ENCODE measurements around the gene MMP8. TPM values are rescaled to one million over a fixed set of nuclear protein-coding genes. Genes with fewer than 3 reads are reported as not detected.

MMP8 gene
- polyA plus RNA-seq, 1 donor from 2014 or later, result not detected

DNA sequence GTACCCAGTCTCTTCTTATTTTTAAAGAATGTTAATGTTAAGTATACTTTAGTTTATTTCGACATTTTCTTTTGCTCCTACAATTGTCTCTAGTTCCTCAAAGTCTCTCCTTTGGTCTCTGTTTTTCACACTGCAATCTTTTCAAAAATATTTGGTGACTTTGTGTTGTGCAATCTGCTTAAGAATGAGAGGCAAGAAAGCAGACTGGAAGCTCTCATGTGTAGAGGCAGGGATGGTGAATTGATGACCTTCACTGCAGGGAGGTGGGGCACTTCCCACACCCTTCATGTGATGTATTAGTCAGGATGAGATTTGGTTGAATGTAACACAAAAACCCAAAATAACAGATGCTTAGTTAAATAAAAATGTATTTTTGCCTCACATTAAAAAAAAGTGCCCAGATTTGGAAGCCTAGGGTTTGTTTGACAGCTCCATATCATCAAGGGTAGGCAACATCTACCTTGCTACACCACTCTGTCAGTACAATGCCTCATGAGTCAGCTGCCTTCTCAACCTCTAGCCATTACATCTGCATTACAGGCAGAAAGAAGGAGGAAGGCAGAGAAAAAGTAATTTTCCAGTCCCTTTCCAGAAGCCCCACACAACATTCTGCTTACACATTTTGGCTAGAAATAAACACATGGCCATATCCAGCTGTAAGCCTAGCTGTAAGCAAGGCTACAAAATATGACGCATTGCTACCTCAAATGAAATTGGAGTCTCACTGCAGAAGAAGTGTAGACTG is 15.4 kb downstream of the MMP8 start:
- H3K27ac ChIP-seq (ENCODE audit: low read length), result no peak overlapping the region
- no peaks in the 10 kb centered on the region for H3K27me3 ChIP-seq (ENCODE audit: insufficient read depth, low read depth, low read length)
- no peaks in the 10 kb centered on the region for H3K79me2 ChIP-seq (replicated peaks; ENCODE audit: insufficient read depth, low read length)
- H3K36me3 ChIP-seq (ENCODE audit: insufficient read depth, low read length), result no peaks in the 10 kb centered on the region
- H3K9ac ChIP-seq (ENCODE audit: low read length), result no peak overlapping the region
- no peaks in the 10 kb centered on the region for H3K9me2 ChIP-seq (ENCODE audit: insufficient read depth, low read length)
- no peak for TF ChIP-seq RAD21 (conservative IDR thresholded peaks at IDR 0.05)
- TF ChIP-seq MXI1 (conservative IDR thresholded peaks at IDR 0.05; ENCODE audit: poor library complexity, severe bottlenecking), result no peak
- TF ChIP-seq, protein P1, sequence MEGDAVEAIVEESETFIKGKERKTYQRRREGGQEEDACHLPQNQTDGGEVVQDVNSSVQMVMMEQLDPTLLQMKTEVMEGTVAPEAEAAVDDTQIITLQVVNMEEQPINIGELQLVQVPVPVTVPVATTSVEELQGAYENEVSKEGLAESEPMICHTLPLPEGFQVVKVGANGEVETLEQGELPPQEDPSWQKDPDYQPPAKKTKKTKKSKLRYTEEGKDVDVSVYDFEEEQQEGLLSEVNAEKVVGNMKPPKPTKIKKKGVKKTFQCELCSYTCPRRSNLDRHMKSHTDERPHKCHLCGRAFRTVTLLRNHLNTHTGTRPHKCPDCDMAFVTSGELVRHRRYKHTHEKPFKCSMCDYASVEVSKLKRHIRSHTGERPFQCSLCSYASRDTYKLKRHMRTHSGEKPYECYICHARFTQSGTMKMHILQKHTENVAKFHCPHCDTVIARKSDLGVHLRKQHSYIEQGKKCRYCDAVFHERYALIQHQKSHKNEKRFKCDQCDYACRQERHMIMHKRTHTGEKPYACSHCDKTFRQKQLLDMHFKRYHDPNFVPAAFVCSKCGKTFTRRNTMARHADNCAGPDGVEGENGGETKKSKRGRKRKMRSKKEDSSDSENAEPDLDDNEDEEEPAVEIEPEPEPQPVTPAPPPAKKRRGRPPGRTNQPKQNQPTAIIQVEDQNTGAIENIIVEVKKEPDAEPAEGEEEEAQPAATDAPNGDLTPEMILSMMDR (IDR thresholded peaks at IDR 0.05; ENCODE audit: poor library complexity, severe bottlenecking), result no peak
- TF ChIP-seq TAF1 (IDR thresholded peaks at IDR 0.05; ENCODE audit: low read depth), result no peak
- TF ChIP-seq EP300 (conservative IDR thresholded peaks at IDR 0.05; ENCODE audit: poor library complexity, severe bottlenecking), result no peak
- TF ChIP-seq, protein P2, sequence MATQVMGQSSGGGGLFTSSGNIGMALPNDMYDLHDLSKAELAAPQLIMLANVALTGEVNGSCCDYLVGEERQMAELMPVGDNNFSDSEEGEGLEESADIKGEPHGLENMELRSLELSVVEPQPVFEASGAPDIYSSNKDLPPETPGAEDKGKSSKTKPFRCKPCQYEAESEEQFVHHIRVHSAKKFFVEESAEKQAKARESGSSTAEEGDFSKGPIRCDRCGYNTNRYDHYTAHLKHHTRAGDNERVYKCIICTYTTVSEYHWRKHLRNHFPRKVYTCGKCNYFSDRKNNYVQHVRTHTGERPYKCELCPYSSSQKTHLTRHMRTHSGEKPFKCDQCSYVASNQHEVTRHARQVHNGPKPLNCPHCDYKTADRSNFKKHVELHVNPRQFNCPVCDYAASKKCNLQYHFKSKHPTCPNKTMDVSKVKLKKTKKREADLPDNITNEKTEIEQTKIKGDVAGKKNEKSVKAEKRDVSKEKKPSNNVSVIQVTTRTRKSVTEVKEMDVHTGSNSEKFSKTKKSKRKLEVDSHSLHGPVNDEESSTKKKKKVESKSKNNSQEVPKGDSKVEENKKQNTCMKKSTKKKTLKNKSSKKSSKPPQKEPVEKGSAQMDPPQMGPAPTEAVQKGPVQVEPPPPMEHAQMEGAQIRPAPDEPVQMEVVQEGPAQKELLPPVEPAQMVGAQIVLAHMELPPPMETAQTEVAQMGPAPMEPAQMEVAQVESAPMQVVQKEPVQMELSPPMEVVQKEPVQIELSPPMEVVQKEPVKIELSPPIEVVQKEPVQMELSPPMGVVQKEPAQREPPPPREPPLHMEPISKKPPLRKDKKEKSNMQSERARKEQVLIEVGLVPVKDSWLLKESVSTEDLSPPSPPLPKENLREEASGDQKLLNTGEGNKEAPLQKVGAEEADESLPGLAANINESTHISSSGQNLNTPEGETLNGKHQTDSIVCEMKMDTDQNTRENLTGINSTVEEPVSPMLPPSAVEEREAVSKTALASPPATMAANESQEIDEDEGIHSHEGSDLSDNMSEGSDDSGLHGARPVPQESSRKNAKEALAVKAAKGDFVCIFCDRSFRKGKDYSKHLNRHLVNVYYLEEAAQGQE (IDR thresholded peaks at IDR 0.05; ENCODE audit: borderline replicate concordance), result no peak
- TF ChIP-seq POLR2AphosphoS5 (IDR thresholded peaks at IDR 0.05), result no peak
- TF ChIP-seq SMC3 (conservative IDR thresholded peaks at IDR 0.05; ENCODE audit: poor library complexity), result no peak
- no peak for TF ChIP-seq EZH2 (IDR thresholded peaks at IDR 0.05; ENCODE audit: borderline replicate concordance, insufficient read depth, low read length, poor library complexity, severe bottlenecking)
- no peak overlapping the region for H3K4me3 ChIP-seq (ENCODE audit: low read length)
- no peak overlapping the region for H3K4me2 ChIP-seq (ENCODE audit: low read length)
- no peak overlapping the region for H2AFZ ChIP-seq (ENCODE audit: low read depth, low read length)
- no peaks in the 10 kb centered on the region for H4K20me1 ChIP-seq (ENCODE audit: insufficient read depth)
- H3F3A ChIP-seq (ENCODE audit: insufficient read depth, low read length, poor library complexity, severe bottlenecking), result no peaks in the 10 kb centered on the region
- no peaks in the 10 kb centered on the region for H3K9me3 ChIP-seq (ENCODE audit: low read length)

DNA sequence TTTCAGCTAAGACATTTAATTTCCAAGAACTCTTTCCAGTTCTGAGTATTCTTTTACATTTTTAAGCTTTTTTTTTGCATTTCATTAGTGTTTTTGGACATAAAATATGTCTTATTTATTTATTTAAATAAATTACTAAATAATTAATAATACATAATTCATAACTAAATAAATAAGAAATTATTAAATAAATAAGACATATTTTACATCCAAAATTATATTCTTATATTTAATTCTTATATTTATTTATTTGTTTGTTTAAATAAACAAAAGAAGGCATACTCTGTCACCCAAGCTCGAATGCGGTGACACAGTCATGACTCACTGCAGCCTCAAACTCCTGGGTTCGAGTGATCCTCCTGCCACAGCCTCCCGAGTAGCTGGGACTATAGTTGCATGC is 16.1 kb downstream of the MMP8 start:
- no peak for TF ChIP-seq RAD21 (conservative IDR thresholded peaks at IDR 0.05)
- TF ChIP-seq MXI1 (conservative IDR thresholded peaks at IDR 0.05; ENCODE audit: poor library complexity, severe bottlenecking), result no peak
- TF ChIP-seq POLR2AphosphoS5 (IDR thresholded peaks at IDR 0.05), result no peak
- no peaks in the 10 kb centered on the region for H3K9me3 ChIP-seq (ENCODE audit: low read length)

More for the DNA sequence above, 16.1 kb downstream of the MMP8 start:
- Histone ChIP-seq H4K20me1 (ENCODE audit: insufficient read depth) (no peaks in the 10 kb centered on the region), H3K4me2 (ENCODE audit: low read length) (no peak overlapping the region), H3K36me3 (ENCODE audit: insufficient read depth, low read length) (no peaks in the 10 kb centered on the region), H3K79me2 (replicated peaks; ENCODE audit: insufficient read depth, low read length) (no peaks in the 10 kb centered on the region), H3K27me3 (ENCODE audit: insufficient read depth, low read depth, low read length) (no peaks in the 10 kb centered on the region), H3K9ac (ENCODE audit: low read length) (no peak overlapping the region), H3K9me2 (ENCODE audit: insufficient read depth, low read length) (no peaks in the 10 kb centered on the region), H3F3A (ENCODE audit: insufficient read depth, low read length, poor library complexity, severe bottlenecking) (no peaks in the 10 kb centered on the region), H3K27ac (ENCODE audit: low read length) (no peak overlapping the region), H2AFZ (ENCODE audit: low read depth, low read length) (no peak overlapping the region), H3K4me3 (ENCODE audit: low read length) (no peak overlapping the region)
